Activated T-cell treated with anti-CD3 and anti-CD28 coated beads for 48 hours (primary cell): ENCODE measurements around the gene SSU72.
A peak's percentile ranks its signal among the peaks of the same experiment; 100 is the strongest.
"Not testable (repeated sequence)": the region's sequence is repeated elsewhere in the genome, so short reads cannot be mapped to it uniquely, and the experiment has no call there.

Experiments used
- DNase-seq: peaks from one replicate; pipeline ENCODE4 v3.0.0-alpha.2; 2020; ENCODE audit warnings: low read depth

The SSU72 gene

GRCh38 chr1:1505366-1505798 lies 69.3 kb downstream of the SSU72 start:
- peak; percentile 29 for DNase-seq

DNA sequence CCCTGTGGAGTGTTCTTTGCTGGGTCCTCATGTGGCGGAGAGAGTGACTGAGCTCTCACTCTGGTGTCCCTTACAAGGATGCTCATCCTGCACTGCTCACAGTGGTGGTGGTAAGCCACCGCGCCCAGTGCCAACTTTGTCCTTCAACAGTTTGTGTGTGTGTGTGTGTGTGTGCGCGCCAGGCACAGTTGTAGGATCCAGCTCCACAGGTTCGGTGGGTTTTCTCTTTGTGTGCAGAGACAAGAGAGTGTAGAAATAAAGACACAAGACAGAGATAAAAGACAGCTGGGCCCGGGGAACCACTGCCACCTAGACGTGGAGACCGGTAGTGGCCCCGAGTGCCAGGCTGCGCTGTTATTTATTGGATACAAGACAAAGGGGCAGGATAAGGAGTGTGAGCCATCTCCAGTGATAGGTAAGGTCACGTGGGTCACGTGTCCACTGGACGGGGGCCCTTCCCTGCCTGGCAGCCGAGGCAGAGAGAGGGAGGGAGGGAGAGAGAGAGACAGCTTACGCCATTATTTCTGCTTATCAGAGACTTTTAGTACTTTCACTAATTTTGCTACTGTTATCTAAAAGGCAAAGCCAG lies 69.8 kb downstream of the SSU72 start:
- DNase-seq, result peak; percentile 73

DNA sequence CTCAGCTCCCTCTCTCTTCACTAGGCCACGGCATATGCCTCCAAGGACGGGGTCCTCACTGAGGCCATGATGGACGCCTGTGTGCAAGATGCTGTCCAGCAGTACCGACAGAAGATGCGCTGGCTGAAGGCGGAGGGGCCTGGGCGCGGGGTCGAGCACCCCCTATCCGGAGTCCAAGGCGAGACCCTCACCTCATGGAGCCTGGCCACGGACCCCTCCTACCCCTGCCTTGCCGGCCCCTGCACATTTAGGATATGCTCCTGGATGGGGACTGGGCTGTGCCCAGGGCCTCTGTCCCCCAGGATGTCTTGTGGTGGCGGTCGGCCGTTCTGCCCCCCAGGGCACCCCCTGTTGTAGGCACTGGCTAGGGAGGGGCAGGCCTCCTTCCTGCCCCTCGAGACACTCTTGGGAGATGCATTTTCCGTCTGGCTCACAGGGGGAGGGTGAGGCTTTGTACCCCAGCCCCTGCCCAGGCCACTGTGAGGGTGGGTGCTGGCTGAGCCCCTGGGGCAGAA lies 79.1 kb downstream of the SSU72 start:
- DNase-seq, result not testable (repeated sequence)

DNA sequence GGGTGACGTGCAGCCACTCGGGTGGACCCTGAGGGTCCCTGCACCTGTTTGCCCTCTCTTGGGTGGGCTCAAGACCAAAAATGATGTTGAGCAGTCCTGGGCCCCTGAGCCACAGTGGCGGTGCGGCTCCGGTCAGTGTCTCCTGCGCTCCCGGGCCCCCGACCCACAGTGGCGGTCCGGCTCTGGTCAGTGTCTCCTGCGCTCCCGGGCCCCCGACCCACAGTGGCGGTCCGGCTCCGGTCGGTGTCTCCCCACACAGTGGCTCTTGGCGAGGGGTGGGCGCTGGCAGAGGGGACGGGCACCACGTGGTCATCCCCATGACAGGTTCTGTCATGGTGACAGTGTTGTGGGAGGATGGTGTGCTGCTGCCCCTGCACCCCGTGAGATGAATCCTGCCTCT lies 80.4 kb downstream of the SSU72 start:
- DNase-seq, result not testable (repeated sequence)
